Activated effector memory CD4-positive, alpha-beta T cell treated with Interleukin-2 at 50 U/mL for 16 hours (primary cell): ENCODE results near the gene KLF12.

Source experiments
- DNase-seq: peaks from one replicate; pipeline ENCODE4 v3.0.0-alpha.2; 2020

KLF12 gene

DNA sequence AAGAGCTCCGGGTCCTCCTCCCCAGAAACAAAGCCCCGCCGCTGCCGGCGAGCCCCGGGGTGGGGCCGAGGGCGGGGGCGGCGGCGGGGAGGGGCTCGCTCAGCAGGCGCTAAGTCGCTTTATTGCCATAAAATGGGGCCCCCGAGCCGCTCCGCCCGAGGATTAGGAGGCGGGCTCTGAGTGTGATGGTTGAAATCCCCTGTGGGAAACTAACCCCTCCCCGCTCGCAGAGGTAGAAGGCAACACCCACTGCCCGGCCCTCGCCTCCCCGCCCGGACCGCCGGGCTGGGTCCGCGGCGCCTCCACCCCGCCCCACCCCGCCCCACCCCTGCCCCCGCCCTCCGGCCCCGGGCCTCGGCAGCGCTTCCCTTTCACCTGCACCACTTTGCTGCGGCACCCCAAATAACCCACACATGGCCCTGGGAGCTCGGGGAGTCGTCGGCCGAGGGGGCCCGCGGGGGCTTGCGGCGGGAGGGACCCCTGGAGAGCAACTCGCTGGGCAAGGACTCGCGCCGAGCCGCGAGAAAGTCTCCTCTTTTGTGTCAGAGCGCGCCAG lies at the start of gene KLF12:
Gene KLF12 (minus strand): TSS at position 184 of the 556 bp plus-strand sequence.
- DNase-seq, result peak; percentile 90

DNA sequence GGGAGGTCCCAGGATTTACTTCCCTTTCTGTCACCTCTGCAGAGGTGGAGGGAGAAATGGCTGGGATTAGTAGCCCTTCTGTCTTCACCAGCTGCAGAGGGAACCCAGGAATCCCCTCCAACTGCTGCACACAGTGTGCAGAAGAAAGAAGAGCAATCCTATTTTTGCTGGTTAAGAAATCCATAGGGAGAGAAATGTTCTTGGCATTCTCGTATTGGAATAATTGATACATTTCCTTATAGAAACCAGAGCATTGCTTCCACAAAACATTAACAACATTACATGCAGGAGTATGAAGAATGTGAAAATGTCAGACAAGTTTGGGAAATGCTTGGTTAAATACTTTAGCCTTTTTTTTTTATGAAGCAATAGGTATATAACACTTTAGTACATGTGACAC lies 48.3 kb upstream of the KLF12 start:
- no peak for DNase-seq

DNA sequence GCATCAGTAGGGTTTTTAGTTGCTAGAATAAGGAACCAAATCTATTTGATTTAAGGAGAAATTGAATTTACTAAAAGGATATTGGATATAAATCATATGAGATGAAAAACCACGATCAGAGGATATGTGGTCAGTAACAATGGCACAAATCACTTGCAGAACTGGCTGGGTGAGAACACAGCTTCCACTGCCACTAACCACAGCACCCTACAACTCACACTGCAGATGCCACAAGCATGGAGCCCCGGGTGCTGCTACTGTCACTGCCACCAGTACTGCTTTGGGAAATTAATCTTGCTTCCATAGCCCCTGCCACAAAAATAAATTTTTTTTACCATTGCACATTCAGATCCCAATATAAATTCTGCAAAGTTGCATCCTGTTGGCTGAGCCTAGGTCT lies 40.6 kb upstream of the KLF12 start:
- no peak for DNase-seq

DNA sequence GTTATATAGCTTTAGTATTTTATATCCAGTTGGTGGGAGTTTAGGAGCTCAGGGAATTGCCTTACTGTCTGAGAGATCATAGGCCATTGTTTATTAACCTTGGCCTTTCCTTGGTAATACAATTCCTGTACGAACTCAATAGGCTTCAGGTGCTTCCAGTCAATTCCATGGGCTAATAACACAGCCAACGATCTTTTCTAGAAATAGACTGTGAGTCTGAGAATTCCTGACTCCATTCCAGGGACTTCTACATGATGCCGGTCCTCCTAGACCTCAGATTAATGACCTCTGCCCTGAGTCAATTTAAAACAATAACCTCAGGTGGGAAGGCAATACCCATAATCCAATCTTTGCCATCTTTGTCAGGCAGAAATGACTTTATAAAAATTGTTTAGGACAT lies 39.6 kb upstream of the KLF12 start:
- DNase-seq, result no peak

DNA sequence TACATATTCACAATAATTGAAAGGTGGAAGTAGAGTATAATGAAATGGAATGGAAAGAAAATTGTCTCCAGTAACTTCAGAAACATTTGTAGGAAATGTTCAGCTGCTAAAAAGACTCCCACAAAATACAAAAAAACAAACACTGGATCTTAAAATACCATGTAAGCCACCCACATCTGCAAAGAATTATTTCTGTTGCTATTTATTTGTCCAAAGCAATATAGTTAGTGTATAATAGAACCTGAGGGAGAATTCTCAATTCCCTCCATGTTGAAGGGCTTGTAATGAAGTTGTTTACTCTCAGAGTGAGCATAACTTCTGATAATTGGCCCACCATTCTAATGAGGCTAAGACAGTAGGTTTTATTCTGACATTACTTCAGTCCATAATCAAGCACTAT lies 37.4 kb upstream of the KLF12 start:
- DNase-seq, result no peak

DNA sequence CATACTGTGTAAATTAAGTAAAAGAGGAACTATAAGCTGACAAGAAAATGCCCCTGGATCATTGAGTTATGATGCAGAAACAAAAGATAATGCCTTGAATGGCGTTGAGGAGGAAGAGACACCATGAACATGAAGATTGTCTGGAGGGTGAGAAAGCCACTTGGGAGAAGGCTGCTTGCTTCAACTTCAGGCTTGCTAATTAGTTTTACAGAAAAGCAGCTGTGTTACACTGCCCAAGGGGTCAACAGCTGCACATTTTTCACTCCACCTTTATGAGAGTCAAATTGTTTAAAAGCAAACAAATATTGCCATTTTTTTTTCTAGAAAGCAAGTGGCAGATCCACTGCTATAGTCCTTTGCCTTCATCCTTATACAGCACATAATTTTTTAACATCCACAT lies 35.5 kb upstream of the KLF12 start:
- no peak for DNase-seq

DNA sequence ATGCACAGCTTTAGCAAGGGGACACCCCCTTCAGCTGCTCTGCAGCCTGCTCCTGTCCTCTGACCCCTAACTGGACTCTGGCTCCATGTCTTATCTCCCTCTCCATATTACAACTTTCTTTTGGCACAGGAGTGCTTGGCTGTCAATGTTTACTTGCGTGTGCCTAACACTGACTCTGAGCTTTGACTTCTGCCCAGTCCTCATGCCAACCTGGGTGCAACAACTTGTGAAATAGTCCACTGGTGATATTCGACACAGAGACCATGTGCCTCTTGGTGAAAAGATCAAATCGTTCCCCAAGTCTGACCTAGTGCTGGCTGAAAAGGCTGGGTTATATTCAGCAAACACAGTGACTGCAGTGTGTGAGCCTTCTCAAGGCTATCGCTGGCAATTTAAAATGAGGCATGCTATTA lies 34.1 kb upstream of the KLF12 start:
- DNase-seq, result no peak

DNA sequence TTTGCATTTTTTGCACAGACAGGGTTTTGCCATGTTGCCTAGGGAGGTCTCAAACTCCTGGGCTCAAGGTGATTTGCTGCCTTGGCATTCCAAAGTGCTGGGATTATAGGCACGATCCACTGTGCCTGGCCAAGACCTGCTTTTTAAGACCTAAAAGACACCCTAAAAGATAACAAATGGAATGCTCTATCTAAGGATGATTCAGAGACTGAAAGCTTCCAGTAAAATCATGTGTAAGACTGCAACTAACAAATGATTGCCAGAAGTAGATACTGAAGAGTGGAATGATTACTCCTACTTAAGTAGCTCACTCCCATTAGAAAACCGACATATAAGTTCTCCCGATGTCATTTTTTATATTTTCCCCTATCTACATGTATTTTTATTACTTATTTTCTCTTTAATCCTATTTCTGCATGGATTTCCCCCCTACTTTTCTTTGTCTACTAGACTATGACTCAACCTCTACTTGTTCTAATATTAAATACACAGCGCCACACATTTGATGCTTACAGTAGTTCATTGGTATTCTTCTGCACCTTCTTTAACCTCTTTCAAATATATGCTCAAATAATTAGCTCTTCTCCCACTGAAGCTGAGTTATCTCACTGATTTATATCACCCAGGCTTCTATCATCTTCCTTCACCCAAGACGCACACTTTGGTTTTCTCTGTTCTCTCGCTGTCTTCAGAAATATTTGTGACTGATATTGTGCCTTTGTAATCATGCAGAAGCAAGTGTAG lies 32.2 kb upstream of the KLF12 start:
- no peak for DNase-seq

DNA sequence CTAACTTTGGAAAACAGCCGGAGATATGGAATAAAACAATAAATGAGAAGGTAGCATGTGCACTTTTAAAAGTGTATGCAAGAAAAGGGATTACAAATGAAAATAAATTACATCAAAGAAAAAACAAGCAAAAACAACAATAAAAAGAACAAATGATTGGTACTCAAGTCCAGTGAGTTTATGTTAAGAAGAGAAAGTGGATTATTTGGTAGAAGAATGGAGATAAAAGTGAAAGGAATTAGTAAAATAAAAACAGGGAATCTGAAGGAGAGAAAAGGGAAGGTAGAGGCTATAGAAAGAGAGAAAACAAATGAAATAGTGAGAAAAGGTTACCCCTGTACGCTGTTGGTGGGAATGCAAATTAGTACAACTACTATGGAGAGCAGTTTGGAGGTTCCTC lies 28.6 kb upstream of the KLF12 start:
- DNase-seq, result no peak

DNA sequence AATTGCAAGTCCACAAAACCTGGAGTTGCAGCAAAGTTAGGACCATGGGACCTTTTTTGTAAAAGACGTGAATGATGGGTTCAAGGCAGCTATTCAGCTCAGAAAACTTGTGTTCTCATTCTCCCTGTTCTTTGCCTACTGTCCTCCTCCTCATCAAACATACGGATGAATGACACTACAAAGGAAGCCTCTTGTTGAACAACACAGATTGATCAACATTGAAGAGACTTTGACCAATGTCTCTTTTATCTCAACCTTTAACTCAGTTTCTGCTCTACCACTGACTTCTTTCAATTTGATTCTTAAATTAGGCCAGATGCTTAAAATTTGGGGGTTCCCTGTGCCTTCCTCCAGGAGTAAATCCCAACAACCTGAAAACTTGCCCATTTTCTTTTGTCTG lies 27.9 kb upstream of the KLF12 start:
- no peak for DNase-seq

DNA sequence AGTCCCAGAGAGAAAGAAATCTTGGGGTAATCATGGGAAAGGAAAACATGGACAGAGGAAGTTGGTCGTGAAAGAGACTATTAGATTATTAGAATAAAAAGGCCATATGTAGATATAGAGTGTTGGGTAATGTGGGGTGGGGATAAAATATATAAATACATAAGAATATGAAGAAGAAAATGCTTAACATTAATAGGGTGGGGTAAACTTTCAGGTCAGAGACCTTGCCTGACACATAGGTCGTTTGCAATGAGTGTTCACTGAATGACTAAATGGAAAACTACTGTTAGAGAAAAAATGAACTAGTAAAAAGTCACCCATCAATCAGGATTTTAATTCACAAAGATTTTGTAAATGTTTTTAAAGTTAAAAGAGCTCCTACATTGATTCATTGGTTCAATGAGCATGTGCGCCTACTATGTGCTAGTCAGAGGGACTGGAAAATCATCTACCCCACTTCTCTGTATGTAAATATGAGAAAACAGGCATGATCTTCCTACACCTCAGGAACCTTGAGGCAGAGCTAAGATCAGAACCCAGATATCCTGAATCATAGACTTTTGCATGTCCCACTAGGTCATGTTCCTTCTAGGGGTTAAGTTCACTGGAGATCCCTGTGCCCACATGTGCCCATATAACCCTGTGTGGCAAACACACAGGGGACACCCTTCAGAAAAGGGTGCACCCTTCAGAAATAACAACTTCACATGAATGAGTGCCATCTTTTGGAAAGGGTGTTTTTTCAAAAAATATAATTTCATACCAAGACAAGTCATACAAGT lies 24.6 kb upstream of the KLF12 start:
- DNase-seq, result no peak

DNA sequence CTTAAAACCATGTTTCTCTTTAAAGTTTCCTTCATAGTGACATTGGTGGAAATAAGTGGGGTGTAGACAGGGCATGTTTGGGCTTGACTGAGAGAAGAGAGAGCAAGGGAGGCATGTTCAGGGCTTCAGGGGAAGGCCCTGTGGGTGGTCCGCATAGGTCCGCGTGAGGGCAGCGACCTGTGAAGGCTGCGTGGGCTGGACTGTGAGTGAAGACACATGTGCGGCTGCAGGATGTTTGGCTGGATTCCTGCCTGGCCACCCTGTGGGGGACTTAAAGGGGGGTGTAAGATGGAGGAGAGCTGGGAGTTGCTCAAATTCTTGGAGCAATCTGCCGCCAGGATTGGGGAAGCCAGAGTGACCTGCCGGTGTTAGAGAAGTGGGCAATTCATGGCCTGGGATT lies 23.8 kb upstream of the KLF12 start:
- DNase-seq, result no peak

DNA sequence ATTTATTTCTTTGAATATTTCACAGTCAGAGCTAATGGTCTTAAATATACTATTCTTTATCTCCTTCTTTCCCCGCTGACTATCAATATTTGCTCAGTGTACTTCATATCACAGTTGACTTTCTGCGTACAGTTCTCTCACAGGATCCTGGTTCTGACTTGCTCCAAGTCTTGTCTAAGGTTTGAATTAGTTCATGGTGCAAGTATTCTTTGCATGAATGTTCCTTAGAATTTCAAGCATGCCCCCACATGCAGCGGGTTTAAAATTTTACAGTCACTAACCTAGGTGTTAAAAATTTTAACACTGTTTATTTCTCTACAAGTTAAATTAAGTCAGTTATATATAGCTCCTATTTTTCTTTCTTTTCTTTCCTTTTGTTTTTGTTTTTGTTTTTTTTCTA lies 20.8 kb upstream of the KLF12 start:
- DNase-seq, result no peak

DNA sequence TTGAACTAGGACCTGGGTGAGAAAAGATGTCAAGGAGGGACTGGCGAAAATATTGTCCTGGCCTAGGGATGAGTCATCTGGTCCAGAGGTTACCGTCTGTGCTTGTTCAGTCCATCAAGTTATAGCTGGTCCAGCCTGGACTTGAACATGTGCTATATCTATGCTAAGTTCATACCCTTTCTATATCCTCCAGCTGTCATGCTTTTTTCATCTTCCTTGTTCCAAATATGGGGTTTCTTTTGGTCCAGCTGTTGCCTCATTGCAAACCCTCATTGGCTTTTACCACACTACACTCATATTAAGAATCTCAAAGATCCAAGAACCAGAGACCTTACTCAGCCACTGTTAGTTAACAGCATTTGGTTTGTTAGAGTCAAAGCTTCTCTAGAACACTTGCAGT lies 19.1 kb upstream of the KLF12 start:
- DNase-seq, result no peak

DNA sequence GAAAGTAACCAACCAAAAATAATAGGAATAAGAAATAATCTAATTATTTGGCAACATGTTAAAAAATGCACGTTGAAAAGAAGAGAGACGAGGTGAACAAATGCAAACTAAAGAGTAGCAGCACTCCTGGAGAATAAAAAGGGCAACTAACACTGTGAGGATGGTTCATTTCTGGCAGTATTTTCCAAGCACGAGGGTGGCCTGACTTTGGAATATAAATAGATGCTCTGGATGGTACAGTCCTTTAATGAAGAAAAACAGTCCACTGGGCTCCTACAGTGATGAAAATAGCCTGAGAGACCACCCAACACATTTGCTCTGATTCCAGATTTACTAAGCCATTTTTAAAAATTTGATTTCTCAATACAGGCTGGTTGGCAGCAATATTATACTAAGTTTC lies 17.7 kb upstream of the KLF12 start:
- DNase-seq, result no peak

DNA sequence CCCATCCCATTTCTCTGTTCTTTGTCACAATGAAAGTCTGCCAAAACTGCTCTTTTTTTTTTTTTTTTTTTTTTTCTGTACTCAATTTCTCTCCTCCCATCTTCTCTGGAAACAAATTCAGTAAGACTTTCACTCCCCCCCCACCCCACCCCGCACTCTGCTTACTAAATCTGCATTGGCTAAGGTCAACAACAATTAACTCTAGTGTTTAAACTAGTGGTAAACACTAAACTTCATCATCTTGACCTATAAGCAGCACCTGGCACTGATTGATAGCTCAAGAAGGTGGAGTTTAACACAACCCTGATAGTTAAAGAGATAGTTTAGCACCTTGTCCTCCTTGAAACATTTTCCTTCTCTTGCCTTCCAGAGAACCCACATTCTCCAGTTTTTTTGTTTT lies 14.1 kb upstream of the KLF12 start:
- no peak for DNase-seq

DNA sequence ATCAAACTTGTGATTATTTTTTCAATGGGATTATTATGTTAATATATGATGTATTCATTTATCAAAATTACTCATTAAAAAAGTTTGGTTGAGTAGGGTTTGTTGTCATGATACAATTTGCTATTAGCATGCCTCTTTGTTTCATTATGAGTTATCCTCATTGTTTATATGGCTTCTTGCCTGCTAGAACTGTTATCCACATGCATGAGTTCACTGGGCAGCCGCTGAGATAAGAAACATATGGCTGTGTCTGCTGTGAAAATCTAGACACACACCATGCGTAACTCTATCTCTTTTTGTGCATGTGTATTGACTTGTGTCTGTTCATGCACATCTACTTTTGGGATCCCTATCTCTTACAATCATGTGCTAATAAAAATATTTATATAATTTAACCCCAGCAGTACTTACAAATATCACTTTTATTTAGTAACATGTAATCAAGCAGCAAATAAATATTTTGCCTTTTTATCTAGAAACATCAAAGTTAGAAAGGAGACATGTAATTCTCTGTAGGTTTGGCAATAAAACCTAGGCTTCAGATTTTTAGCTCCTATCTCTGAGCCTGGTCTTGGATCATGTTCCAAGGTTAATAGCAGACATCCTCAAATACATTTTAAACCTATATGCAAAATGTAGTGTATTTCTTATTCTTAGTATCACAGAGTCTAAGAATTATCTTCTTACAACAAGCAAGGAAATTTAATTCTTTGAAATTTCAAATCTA lies 11.2 kb upstream of the KLF12 start:
- no peak for DNase-seq

DNA sequence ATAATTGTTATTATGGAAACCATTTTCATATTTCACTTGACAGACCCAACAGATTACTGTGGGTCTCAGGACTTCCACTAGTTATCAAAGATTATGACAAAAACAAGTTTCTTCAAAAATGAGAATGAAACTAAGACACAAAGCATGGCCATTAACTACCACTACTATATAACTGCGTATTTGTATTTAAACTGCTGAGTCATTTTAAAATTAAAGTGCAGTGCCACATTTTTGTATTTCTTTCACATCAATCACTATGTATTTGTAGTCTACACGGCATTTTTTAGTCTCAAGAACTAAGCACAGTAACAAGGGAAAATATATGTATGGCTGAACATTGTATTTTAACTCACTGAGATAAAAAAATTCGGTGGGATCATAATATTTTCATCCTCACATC lies 10.1 kb upstream of the KLF12 start:
- no peak for DNase-seq

DNA sequence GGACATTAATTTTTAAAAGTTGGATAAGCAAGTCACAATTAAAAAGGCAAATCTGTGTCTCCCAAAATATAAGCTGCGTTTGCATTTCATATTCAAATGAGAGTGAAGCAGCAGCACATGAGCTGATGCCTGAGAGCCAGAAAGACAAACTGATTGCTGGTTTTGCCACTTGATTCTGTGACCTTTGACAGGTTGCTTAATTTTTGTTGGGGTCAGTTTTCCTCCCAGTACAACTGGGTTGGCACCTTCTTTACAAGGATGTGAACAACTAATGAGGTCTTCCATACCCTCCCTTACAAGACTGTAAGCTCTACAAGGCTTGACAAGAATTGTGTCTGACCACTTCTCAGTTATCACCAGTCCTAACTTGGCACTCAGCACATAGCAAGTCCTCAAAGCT lies 8.1 kb upstream of the KLF12 start:
- DNase-seq, result no peak

DNA sequence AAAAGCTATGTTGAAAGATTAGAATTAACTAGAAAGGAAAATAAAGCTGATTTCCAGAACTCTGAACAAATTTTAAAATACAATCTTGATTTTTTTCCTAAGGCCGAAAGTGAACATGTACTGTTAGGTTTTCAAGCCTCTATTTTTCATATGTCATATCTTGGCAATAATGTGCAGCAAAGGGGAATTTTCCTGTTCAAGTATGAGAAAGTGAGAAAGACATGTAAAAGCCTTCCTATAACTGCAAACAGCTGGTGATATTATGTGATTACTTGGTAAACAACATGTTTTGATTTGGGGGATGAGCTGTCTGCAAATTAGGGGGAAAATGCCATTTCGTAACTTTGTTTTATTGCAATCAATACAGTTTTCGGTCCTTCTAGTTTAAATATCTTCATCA lies 4.0 kb upstream of the KLF12 start:
- DNase-seq, result no peak

DNA sequence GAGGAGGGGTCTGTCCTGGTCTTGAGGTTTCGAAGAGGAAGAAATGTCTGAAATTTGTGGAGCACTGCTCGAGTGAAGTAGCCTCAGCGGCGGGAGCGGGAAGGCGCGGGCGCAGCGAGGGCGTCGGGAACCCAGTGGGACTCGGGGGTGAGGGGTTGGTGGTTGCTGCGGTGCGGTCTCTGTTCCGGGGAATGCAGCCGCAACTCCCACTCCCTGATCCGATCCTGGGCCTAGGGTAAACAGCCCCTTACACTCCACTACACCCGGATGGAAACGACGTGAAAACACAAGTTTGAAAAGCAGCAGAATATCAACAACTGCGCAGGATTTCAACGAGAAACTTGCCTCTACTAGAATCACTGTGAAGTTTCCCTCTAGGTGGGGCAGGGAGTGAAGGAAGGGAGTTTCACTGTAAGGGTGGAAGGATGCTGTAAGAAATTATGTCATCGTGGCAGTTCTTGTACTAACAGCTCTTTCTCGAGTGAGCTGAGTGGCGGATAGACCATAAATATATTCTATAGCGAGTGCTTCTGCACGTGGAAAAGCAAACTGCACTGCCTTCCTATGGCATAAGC lies 2.0 kb upstream of the KLF12 start:
- no peak for DNase-seq

DNA sequence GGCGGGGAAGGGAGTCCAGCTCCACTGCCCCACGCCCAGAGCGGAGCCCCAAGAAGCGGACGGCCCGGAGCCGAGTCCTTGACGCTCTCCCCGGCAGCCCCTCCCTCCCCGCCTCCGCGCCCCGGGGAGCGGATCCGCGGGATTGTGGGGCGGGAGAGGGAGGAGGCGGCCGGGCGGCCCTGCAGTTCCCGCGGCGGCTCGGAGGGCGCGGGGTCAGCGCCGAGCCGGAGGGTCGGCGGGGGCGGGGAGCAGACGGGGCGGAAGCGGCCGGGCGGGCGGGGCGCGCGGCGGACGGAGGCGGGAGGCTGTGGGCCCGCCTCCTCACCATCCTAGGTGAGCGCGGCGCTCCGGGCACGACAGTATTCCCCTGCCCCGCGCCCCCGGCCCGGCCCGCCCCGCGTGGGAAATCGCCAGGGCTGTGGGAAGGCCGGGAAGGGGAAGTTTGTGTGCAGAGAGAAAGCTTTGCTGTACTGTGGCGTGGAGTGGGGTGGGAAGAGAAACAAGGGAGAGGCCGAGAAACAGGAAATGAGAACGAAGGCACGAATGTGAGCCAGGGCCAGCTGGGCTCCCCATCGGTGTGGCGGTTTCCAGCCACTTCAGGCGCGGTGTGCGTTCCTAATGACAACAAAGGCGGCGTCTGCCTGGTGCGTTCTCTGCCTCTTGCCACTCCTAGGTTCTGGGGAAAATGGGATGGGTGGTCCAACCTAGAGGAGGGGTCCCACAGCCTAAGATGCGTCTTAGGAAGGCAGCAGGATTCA lies 1.3 kb upstream of the KLF12 start:
- DNase-seq, result peak; percentile 45
